ENCODE measurements around the gene ERVK3-1.
A peak's percentile ranks its signal among the peaks of the same experiment; 100 is the strongest.

GRCh38 chr19:58353717-58354477 is 48.7 kb downstream of the ERVK3-1 start:
- TF ChIP-seq ZNF136 (CRISPR knock-in tag; IDR thresholded peaks at IDR 0.05; ENCODE audit: low read depth) (no peak), ZNF20 (CRISPR knock-in tag; IDR thresholded peaks at IDR 0.05) (no peak), ZFP90 (CRISPR knock-in tag; IDR thresholded peaks at IDR 0.05; ENCODE audit: borderline replicate concordance) (no peak), ZKSCAN1 (IDR thresholded peaks at IDR 0.05; ENCODE audit: low read length) (no peak), HNF4A (CRISPR knock-in tag; IDR thresholded peaks at IDR 0.05) (no peak; the same call in 1 of the 2 replicates), MZF1 (CRISPR knock-in tag; IDR thresholded peaks at IDR 0.05; ENCODE audit: borderline replicate concordance) (no peak), CTCF (CRISPR knock-in tag; IDR thresholded peaks at IDR 0.05) (no peak), ZNF253 (CRISPR knock-in tag; IDR thresholded peaks at IDR 0.05; ENCODE audit: borderline replicate concordance) (no peak), MAX (IDR thresholded peaks at IDR 0.05) (peak; percentile 56), PBX3 (CRISPR knock-in tag; IDR thresholded peaks at IDR 0.05; ENCODE audit: borderline replicate concordance) (no peak), POLR2AphosphoS5 (IDR thresholded peaks at IDR 0.05; ENCODE audit: low read depth, low read length) (no peak), CREM (IDR thresholded peaks at IDR 0.05) (no peak), CREM (CRISPR knock-in tag; IDR thresholded peaks at IDR 0.05) (no peak), SMAD3 (CRISPR knock-in tag; IDR thresholded peaks at IDR 0.05) (no peak), ZNF782 (CRISPR knock-in tag; IDR thresholded peaks at IDR 0.05; ENCODE audit: borderline replicate concordance) (no peak)
